GM18519 (cell line): ENCODE measurements around the gene NPBWR2.

Source experiments
- ATAC-seq: cut with Tn5 transposase; IDR thresholded peaks from one replicate; pipeline ENCODE4 v1.9.1; 2021; ENCODE audit warnings: mild to moderate bottlenecking, moderate library complexity; ENCODE audit not compliant: unreplicated experiment, low FRiP score

Gene NPBWR2

GRCh38 chr20:64105846-64106434 lies 1.4 kb downstream of the NPBWR2 start:
- ATAC-seq = no peak

GRCh38 chr20:64104667-64105451 lies 2.5 kb downstream of the NPBWR2 start:
- ATAC-seq = no peak

GRCh38 chr20:64103871-64104666 lies 3.3 kb downstream of the NPBWR2 start:
- ATAC-seq = no peak

GRCh38 chr20:64102647-64103354 lies 4.6 kb downstream of the NPBWR2 start:
- no peak for ATAC-seq

- no peak for ATAC-seq
Measured at GRCh38 chr20:64101731-64102621, 5.4 kb downstream of the NPBWR2 start.

- ATAC-seq = no peak
Measured at GRCh38 chr20:64100946-64101688, 6.2 kb downstream of the NPBWR2 start.

- no peak for ATAC-seq
Measured at GRCh38 chr20:64100566-64100888, 6.8 kb downstream of the NPBWR2 start.

GRCh38 chr20:64099880-64100565 lies 7.3 kb downstream of the NPBWR2 start:
- ATAC-seq = no peak

GRCh38 chr20:64099086-64099786 lies 8.1 kb downstream of the NPBWR2 start:
- ATAC-seq = no peak

GRCh38 chr20:64098471-64099013 lies 8.8 kb downstream of the NPBWR2 start:
- ATAC-seq = no peak

GRCh38 chr20:64096535-64096934 lies 10.8 kb downstream of the NPBWR2 start:
- ATAC-seq = no peak

- no peak for ATAC-seq
Measured at GRCh38 chr20:64095927-64096326, 11.4 kb downstream of the NPBWR2 start.

GRCh38 chr20:64095455-64095854 lies 11.9 kb downstream of the NPBWR2 start:
- ATAC-seq = no peak

- ATAC-seq = no peak
Measured at GRCh38 chr20:64093013-64093503, 14.3 kb downstream of the NPBWR2 start.

- no peak for ATAC-seq
Measured at GRCh38 chr20:64092258-64093012, 14.9 kb downstream of the NPBWR2 start.

GRCh38 chr20:64091770-64092169 lies 15.6 kb downstream of the NPBWR2 start:
- no peak for ATAC-seq

GRCh38 chr20:64091340-64091739 lies 16.0 kb downstream of the NPBWR2 start:
- no peak for ATAC-seq
